AG04450 (cell line): ENCODE data around the gene TMTC1. TPM values are rescaled to one million over a fixed set of nuclear protein-coding genes. Genes with fewer than 3 reads are reported as not detected.

Experiments
- CTCF ChIA-PET: fragments of 300-600, 350-600 bp; formaldehyde crosslinking; extraction: SDS; loops from one replicate; lab custom pipeline; 2022; ENCODE audit warnings: antibody characterized with exemption, inconsistent platforms; lab: Charles Lee
- POLR2A ChIA-PET: fragments of 350-600 bp; formaldehyde crosslinking; extraction: SDS; loops from one replicate; lab custom pipeline; 2021; ENCODE audit warnings: antibody characterized with exemption, inconsistent platforms; lab: Yijun Ruan, JAX
- DNase-seq: peaks from one replicate; pipeline ENCODE4 v3.0.0-alpha.2; 2011; ENCODE audit warnings: low read depth, low spot score
- H3K27ac ChIP-seq: one replicate; pipeline ENCODE4 v1.5.1; 2012; ENCODE audit warnings: low read depth, low read length, control low read depth
- H3K27me3 ChIP-seq: one replicate; pipeline ENCODE4 v1.6.0; 2012; ENCODE audit warnings: low read length; ENCODE audit not compliant: control insufficient read depth, insufficient read depth
- H3K4me3 ChIP-seq: 2 replicates; pipeline ENCODE4 v1.5.1; 2011; ENCODE audit warnings: mild to moderate bottlenecking, low read depth, low read length, control low read depth
- H3K9me3 ChIP-seq: 2 replicates; pipeline ENCODE4 v1.5.1; 2012; ENCODE audit warnings: low read length; ENCODE audit not compliant: control insufficient read depth, insufficient read depth
- CTCF ChIP-seq: IDR thresholded peaks from 2 replicates; pipeline ENCODE4 v1.5.1; 2011; ENCODE audit warnings: low read depth, low read length, control low read depth, inconsistent platforms
- polyA plus RNA-seq: library from polyadenylated mRNA; depleted of rRNA; stranded (reverse); fragments of >200 nt; gene quantifications from 2 replicates; pipeline ENCODE4 v1.2.3, GENCODE V29; 2011

Gene TMTC1
- polyA plus RNA-seq, 1 experiment = 66.8 TPM

GRCh38 chr12:29692237-29692636 is 91.5 kb downstream of the TMTC1 start:
- POLR2A ChIA-PET = no interaction called here
- H3K4me3 ChIP-seq = no peak overlapping the region
- no peak for DNase-seq
- no peaks in the 10 kb centered on the region for H3K9me3 ChIP-seq
- TF ChIP-seq CTCF = no peak
- no peaks in the 10 kb centered on the region for H3K27me3 ChIP-seq
- H3K27ac ChIP-seq = no peak overlapping the region
- CTCF ChIA-PET = no interaction called here

- no peak overlapping the region for H3K27ac ChIP-seq
- no peak for TF ChIP-seq CTCF
- ChIA-PET CTCF (no interaction called here), POLR2A (no interaction called here)
- no peaks in the 10 kb centered on the region for H3K9me3 ChIP-seq
- DNase-seq = no peak
- no peaks in the 10 kb centered on the region for H3K27me3 ChIP-seq
- H3K4me3 ChIP-seq = no peak overlapping the region
These were observed 92.4 kb downstream of the TMTC1 start for GRCh38 chr12:29691161-29691854.

GRCh38 chr12:29690728-29691127 is 93.0 kb downstream of the TMTC1 start:
- ChIA-PET CTCF (no interaction called here), POLR2A (no interaction called here)
- H3K27me3 ChIP-seq = no peaks in the 10 kb centered on the region
- no peak overlapping the region for H3K4me3 ChIP-seq
- no peak for DNase-seq
- H3K27ac ChIP-seq = no peak overlapping the region
- H3K9me3 ChIP-seq = no peaks in the 10 kb centered on the region
- TF ChIP-seq CTCF = no peak

GRCh38 chr12:29688914-29689313 is 94.8 kb downstream of the TMTC1 start:
- no peak for TF ChIP-seq CTCF
- DNase-seq = no peak
- Histone ChIP-seq H3K27me3 (no peaks in the 10 kb centered on the region), H3K9me3 (no peaks in the 10 kb centered on the region), H3K4me3 (no peak overlapping the region), H3K27ac (no peak overlapping the region)
- ChIA-PET POLR2A (no interaction called here), CTCF (interaction anchor here (0.7 kb wide), 1 partner anchor 752 kb away, joined by 3 read pairs; no protein-coding TSS in a partner anchor)

GRCh38 chr12:29682088-29682487 is 101.7 kb downstream of the TMTC1 start:
- DNase-seq = no peak
- no peaks in the 10 kb centered on the region for H3K9me3 ChIP-seq
- POLR2A ChIA-PET = no interaction called here
- TF ChIP-seq CTCF = no peak
- CTCF ChIA-PET = no interaction called here
- H3K4me3 ChIP-seq = no peak overlapping the region
- H3K27ac ChIP-seq = no peak overlapping the region
- H3K27me3 ChIP-seq = no peaks in the 10 kb centered on the region
